HepG2 (cell line): Measurements from ENCODE around the gene ANKRD65. TPM values are rescaled to one million over a fixed set of nuclear protein-coding genes. Genes with fewer than 3 reads are reported as not detected.

Experiments used
- ARNTL ChIP-seq: sonication (generic); formaldehyde crosslinking; IDR thresholded peaks from 2 replicates; pipeline ENCODE4 v1.4.0; 2020; ENCODE audit warnings: mild to moderate bottlenecking, missing genetic modification reagents
- CEBPZ ChIP-seq: IDR thresholded peaks from 2 replicates; pipeline ENCODE4 v1.6.1; 2012; ENCODE audit warnings: low read length, improper control_type of control experiment
- GPN1 ChIP-seq: sonication (generic); formaldehyde crosslinking; IDR thresholded peaks from 2 replicates; pipeline ENCODE4 v1.5.1; 2020; ENCODE audit warnings: missing genetic modification reagents, borderline replicate concordance
- MIXL1 ChIP-seq: IDR thresholded peaks from 2 replicates; pipeline ENCODE4 v1.6.1; 2016
- REXO4 ChIP-seq: sonication (generic); formaldehyde crosslinking; IDR thresholded peaks from 2 replicates; pipeline ENCODE4 v1.8.0; 2022; ENCODE audit warnings: missing genetic modification reagents, mild to moderate bottlenecking, borderline replicate concordance
- ZNF260 ChIP-seq: sonication (generic); formaldehyde crosslinking; IDR thresholded peaks from 2 replicates; pipeline ENCODE4 v1.4.0; 2020; ENCODE audit warnings: missing genetic modification reagents, low read depth, mild to moderate bottlenecking, borderline replicate concordance
- ZNF460 ChIP-seq: sonication (generic); formaldehyde crosslinking; IDR thresholded peaks from 2 replicates; pipeline ENCODE4 v1.5.1; 2020; ENCODE audit warnings: missing genetic modification reagents, mild to moderate bottlenecking, borderline replicate concordance
- ZNF512 ChIP-seq: sonication (generic); formaldehyde crosslinking; IDR thresholded peaks from 2 replicates; pipeline ENCODE4 v1.4.0; 2020; ENCODE audit warnings: mild to moderate bottlenecking, missing genetic modification reagents
- ZNF546 ChIP-seq: sonication (generic); formaldehyde crosslinking; conservative IDR thresholded peaks from 2 replicates; pipeline ENCODE4 v1.8.1; 2023; ENCODE audit warnings: mild to moderate bottlenecking, missing genetic modification reagents
- ZNF552 ChIP-seq: sonication (generic); formaldehyde crosslinking; IDR thresholded peaks from 2 replicates; pipeline ENCODE4 v1.9.0; 2022; ENCODE audit warnings: missing genetic modification reagents, mild to moderate bottlenecking, borderline replicate concordance
- ZNF580 ChIP-seq: IDR thresholded peaks from 2 replicates; pipeline ENCODE4 v1.6.1; 2016; ENCODE audit warnings: low read depth, borderline replicate concordance
- ZNF589 ChIP-seq: sonication (generic); formaldehyde crosslinking; conservative IDR thresholded peaks from 2 replicates; pipeline ENCODE4 v1.8.0; 2022; ENCODE audit warnings: mild to moderate bottlenecking, moderate library complexity, missing genetic modification reagents
- ZNF768 ChIP-seq: sonication (generic); formaldehyde crosslinking; IDR thresholded peaks from 2 replicates; pipeline ENCODE4 v1.4.0; 2020; ENCODE audit warnings: missing genetic modification reagents
- ZNF773 ChIP-seq: sonication (generic); formaldehyde crosslinking; IDR thresholded peaks from 2 replicates; pipeline ENCODE4 v1.4.0; 2020; ENCODE audit warnings: missing genetic modification reagents, borderline replicate concordance
- polyA plus RNA-seq, 8 experiments: library from polyadenylated mRNA; depleted of rRNA in 3 of 8; stranded (reverse) in 7 of 8; unstranded in 1 of 8; fragments of >200 nt; fragmentation: Illumina TruSeq in 4 of 8; extraction: Trizol in 4 of 8; gene quantifications; 2 replicates each; pipeline versions ENCODE4 v1.2.1 to v1.2.3, GENCODE V29; 2011 to 2016; ENCODE audit warnings: low read depth in 4 of 8, missing spikeins in 1 of 8, mixed read lengths in 1 of 8; ENCODE audit not compliant: insufficient read depth in 1 of 8
- total RNA-seq, 5 experiments: library from RNA; depleted of rRNA; stranded (reverse); fragments of >200 nt; fragmentation: Illumina TruSeq; extraction: Trizol; gene quantifications; 2 replicates each; pipeline ENCODE4 v1.2.3, GENCODE V29; 2016; ENCODE audit warnings: low read depth in 1 of 5
- TF ChIP-seq, protein P1 (sequence below): sonication (generic); formaldehyde crosslinking; IDR thresholded peaks from 2 replicates; pipeline ENCODE4 v1.8.0; 2022; ENCODE audit warnings: low read depth, missing genetic modification reagents
- TF ChIP-seq, protein P2 (sequence below): sonication (generic); formaldehyde crosslinking; IDR thresholded peaks from 2 replicates; pipeline ENCODE4 v1.4.0; 2020; ENCODE audit warnings: low read depth, mild to moderate bottlenecking, missing genetic modification reagents
- TF ChIP-seq, protein P3 (sequence below): sonication (generic); formaldehyde crosslinking; IDR thresholded peaks from 2 replicates; pipeline ENCODE4 v1.8.1; 2023; ENCODE audit warnings: mild to moderate bottlenecking, inconsistent platforms, moderate library complexity, missing genetic modification reagents, borderline replicate concordance
- TF ChIP-seq, protein P4 (sequence below): IDR thresholded peaks from 2 replicates; pipeline ENCODE4 v1.6.1; 2018; ENCODE audit warnings: missing genetic modification reagents, mild to moderate bottlenecking, missing compliant biosample characterization

The ANKRD65 gene
- total and polyA plus RNA-seq, 2 of the 13 experiments (the other 11 are each of a cell fraction or from before 2014, with no cell fraction given): 12.1 to 30.1 TPM

DNA sequence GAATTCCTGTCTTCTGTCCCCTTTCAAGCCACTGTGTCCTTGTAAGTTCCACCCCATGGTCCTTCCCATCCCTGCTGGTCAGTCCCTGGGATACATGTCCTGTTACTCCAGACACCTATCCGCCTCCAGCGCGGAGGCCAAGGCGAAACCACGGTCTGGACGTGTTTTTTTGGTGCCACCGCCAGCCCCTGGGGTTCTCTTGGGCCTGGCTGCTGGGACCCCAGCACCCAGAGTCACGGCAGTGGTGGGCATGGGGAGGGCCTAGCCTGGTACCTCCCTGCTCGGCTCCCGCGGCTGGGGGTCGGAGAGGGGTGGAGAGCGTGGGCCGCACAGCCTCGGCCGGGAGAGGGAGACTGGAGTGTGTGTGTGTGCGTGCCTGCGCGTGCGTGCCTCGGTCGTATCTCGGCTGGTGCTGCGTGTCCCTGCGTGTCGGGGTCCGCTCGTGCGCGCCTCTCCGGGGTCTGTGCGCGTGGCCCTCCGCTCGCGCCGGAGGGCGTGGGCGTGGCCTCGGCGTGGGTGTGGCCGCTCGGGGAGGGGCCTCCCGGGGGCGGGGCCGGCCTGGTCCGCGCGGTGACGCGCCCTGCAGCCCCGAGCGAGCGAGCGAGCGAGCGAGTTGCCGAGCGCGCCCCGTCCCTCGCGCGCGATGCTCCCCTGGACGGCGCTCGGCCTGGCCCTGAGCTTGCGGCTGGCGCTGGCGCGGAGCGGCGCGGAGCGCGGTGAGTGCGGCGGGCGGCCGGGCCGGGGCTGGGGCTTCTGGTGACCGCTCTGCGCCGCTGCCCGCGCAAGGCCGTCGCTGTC, 14.2 kb upstream of the ANKRD65 start, which contains the start of gene VWA1 (continued):
- TF ChIP-seq, protein P1, sequence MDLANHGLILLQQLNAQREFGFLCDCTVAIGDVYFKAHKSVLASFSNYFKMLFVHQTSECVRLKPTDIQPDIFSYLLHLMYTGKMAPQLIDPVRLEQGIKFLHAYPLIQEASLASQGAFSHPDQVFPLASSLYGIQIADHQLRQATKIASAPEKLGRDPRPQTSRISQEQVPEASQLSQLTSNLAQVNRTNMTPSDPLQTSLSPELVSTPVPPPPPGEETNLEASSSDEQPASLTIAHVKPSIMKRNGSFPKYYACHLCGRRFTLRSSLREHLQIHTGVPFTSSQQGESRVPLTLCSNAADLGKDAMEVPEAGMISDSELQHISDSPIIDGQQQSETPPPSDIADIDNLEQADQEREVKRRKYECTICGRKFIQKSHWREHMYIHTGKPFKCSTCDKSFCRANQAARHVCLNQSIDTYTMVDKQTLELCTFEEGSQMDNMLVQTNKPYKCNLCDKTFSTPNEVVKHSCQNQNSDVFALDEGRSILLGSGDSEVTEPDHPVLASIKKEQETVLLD (CRISPR knock-in tag): 0 out of 2 replicates have a peak, but pooled peaks have one; percentile 32
- TF ChIP-seq GPN1: 0 out of 2 replicates have a peak, but pooled peaks have one; percentile 72
- TF ChIP-seq, protein P2, sequence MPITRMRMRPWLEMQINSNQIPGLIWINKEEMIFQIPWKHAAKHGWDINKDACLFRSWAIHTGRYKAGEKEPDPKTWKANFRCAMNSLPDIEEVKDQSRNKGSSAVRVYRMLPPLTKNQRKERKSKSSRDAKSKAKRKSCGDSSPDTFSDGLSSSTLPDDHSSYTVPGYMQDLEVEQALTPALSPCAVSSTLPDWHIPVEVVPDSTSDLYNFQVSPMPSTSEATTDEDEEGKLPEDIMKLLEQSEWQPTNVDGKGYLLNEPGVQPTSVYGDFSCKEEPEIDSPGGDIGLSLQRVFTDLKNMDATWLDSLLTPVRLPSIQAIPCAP (CRISPR knock-in tag): no peak
- TF ChIP-seq, protein P3, sequence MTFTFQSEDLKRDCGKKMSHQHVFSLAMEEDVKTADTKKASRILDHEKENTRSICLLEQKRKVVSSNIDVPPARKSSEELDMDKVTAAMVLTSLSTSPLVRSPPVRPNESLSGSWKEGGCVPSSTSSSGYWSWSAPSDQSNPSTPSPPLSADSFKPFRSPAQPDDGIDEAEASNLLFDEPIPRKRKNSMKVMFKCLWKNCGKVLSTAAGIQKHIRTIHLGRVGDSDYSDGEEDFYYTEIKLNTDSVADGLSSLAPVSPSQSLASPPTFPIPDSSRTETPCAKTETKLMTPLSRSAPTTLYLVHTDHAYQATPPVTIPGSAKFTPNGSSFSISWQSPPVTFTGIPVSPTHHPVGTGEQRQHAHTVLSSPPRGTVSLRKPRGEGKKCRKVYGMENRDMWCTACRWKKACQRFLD (CRISPR knock-in tag): no peak
- TF ChIP-seq ARNTL (CRISPR knock-in tag): no peak
- TF ChIP-seq REXO4: no peak
- no peak for TF ChIP-seq CEBPZ
- TF ChIP-seq ZNF512 (CRISPR knock-in tag): no peak
- TF ChIP-seq, protein P4, sequence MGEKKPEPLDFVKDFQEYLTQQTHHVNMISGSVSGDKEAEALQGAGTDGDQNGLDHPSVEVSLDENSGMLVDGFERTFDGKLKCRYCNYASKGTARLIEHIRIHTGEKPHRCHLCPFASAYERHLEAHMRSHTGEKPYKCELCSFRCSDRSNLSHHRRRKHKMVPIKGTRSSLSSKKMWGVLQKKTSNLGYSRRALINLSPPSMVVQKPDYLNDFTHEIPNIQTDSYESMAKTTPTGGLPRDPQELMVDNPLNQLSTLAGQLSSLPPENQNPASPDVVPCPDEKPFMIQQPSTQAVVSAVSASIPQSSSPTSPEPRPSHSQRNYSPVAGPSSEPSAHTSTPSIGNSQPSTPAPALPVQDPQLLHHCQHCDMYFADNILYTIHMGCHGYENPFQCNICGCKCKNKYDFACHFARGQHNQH (CRISPR knock-in tag): 0 out of 2 replicates have a peak, but pooled peaks have one; percentile 15
- no peak for TF ChIP-seq ZNF580 (CRISPR knock-in tag)
- TF ChIP-seq ZNF460 (CRISPR knock-in tag): no peak
- TF ChIP-seq MIXL1 (CRISPR knock-in tag): no peak; the same call in 1 of the 2 replicates
- no peak for TF ChIP-seq ZNF768
- no peak for TF ChIP-seq ZNF589 (CRISPR knock-in tag)
- TF ChIP-seq ZNF546 (CRISPR knock-in tag): no peak; the same call in 1 of the 2 replicates
- no peak for TF ChIP-seq ZNF552 (CRISPR knock-in tag)
- TF ChIP-seq ZNF773 (CRISPR knock-in tag): no peak
- no peak for TF ChIP-seq ZNF260 (CRISPR knock-in tag)
